HCT116 (cell line): Measurements from ENCODE around the gene CCDC182. TPM values are rescaled to one million over a fixed set of nuclear protein-coding genes. Genes with fewer than 3 reads are reported as not detected.

Experiments used
- ATAC-seq: fragments of 200-7000 bp; cut with Tn5 transposase; 2 replicates; pipeline ENCODE4 v1.9.1; 2020; ENCODE audit warnings: mild to moderate bottlenecking, moderate library complexity
- BruUV-seq: library from RNA; stranded (reverse); fragments of 400-500 nt; replicated peaks from 2 replicates; lab custom pipeline; 2021; lab: Mats Ljungman, UMichigan
- CTCF ChIA-PET: fragments of 300-600 bp; sonication (Branson Sonifier 250); formaldehyde crosslinking; loops from one replicate; lab custom pipeline; 2021; ENCODE audit warnings: antibody characterized with exemption; lab: Charles Lee
- POLR2A ChIA-PET: fragments of 300-600, 350-600 bp; sonication (Branson Sonifier 250); formaldehyde crosslinking; loops from one replicate; lab custom pipeline; 2021; ENCODE audit warnings: antibody characterized with exemption; lab: Charles Lee
- RAD21 ChIA-PET, 2 experiments: fragments of 300-600 bp; sonication (Branson Sonifier 250); formaldehyde crosslinking; loops; one replicate each; lab custom pipeline; 2023; ENCODE audit warnings: low total read pairs in 2 of 2; ENCODE audit not compliant: uncharacterized antibody in 2 of 2, unreplicated experiment in 2 of 2, low non-redundant PET in 1 of 2; lab: Charles Lee
- DNase-seq: peaks from one replicate; pipeline ENCODE4 v3.0.0-alpha.2; 2010; ENCODE audit warnings: low read depth, low spot score
- H2AFZ ChIP-seq: fragments of 200-600 bp; shearing (Covaris generic), sonication (generic); 2 replicates; pipeline ENCODE4 v1.6.1; 2017; ENCODE audit warnings: low read depth, mixed run types, mixed read lengths, antibody characterized with exemption, low read length; ENCODE audit not compliant: poor library complexity, severe bottlenecking
- H3K27ac ChIP-seq: 2 replicates; pipeline ENCODE4 v1.5.1; 2012; ENCODE audit warnings: low read depth, low read length
- H3K27me3 ChIP-seq: fragments of 200-600 bp; sonication (generic); 2 replicates; pipeline ENCODE4 v1.6.1; 2016; ENCODE audit warnings: mixed run types, low read length, mixed read lengths; ENCODE audit not compliant: insufficient read depth
- H3K36me3 ChIP-seq, 2 experiments: fragments of 200-500 bp in 1 of 2; fragments of 200-600 bp in 1 of 2; sonication (Bioruptor generic) in 1 of 2; sonication (generic) in 1 of 2; 2 replicates each; pipeline versions ENCODE4 v1.5.1 to v1.6.1; 2014 to 2016; ENCODE audit warnings: low read length in 2 of 2, inconsistent platforms in 1 of 2, mixed read lengths in 1 of 2, mixed run types in 1 of 2; ENCODE audit not compliant: insufficient read depth in 2 of 2, control insufficient read depth in 1 of 2
- H3K4me1 ChIP-seq, 2 experiments: fragments of 200-600 bp in 1 of 2; sonication (generic) in 1 of 2; 2 replicates each; pipeline versions ENCODE4 v1.5.1 to v1.6.1; 2012 to 2017; ENCODE audit warnings: low read length in 2 of 2, inconsistent platforms in 1 of 2, mild to moderate bottlenecking in 1 of 2, mixed read lengths in 1 of 2, mixed run types in 1 of 2, moderate library complexity in 1 of 2; ENCODE audit not compliant: insufficient read depth in 2 of 2, control insufficient read depth in 1 of 2
- H3K4me2 ChIP-seq: fragments of 200-600 bp; sonication (generic); 2 replicates; pipeline ENCODE4 v1.6.1; 2017; ENCODE audit warnings: mixed run types, low read length, mixed read lengths
- H3K4me3 ChIP-seq, 2 experiments: fragments of 200-600 bp in 1 of 2; sonication (generic) in 1 of 2; replicated peaks in 1 of 2; 2 replicates each; pipeline ENCODE4 v1.5.1; 2011 to 2016; ENCODE audit warnings: low read length in 2 of 2, control low read depth in 1 of 2, low read depth in 1 of 2, mild to moderate bottlenecking in 1 of 2, mixed read lengths in 1 of 2, mixed run types in 1 of 2
- H3K79me2 ChIP-seq: fragments of 200-600 bp; sonication (generic); 2 replicates; pipeline ENCODE4 v1.6.1; 2017; ENCODE audit warnings: mild to moderate bottlenecking, mixed run types, low read length, moderate library complexity, mixed read lengths; ENCODE audit not compliant: insufficient read depth
- H3K9ac ChIP-seq: fragments of 200-600 bp; sonication (generic); 2 replicates; pipeline ENCODE4 v1.6.1; 2016; ENCODE audit warnings: low read length, mixed read lengths
- H3K9me2 ChIP-seq: fragments of 200-600 bp; sonication (generic), shearing (Covaris generic); 2 replicates; pipeline ENCODE4 v1.6.1; 2017; ENCODE audit warnings: mixed run types, mild to moderate bottlenecking, moderate library complexity; ENCODE audit not compliant: insufficient read depth
- H3K9me3 ChIP-seq, 2 experiments: fragments of 200-500 bp in 1 of 2; fragments of 200-600 bp in 1 of 2; sonication (Bioruptor generic) in 1 of 2; sonication (generic) in 1 of 2; 2 replicates each; pipeline ENCODE4 v1.6.1; 2014 to 2017; ENCODE audit warnings: low read length in 2 of 2, mixed read lengths in 2 of 2, inconsistent platforms in 1 of 2, low read depth in 1 of 2, mild to moderate bottlenecking in 1 of 2, mixed run types in 1 of 2, moderate library complexity in 1 of 2; ENCODE audit not compliant: control insufficient read depth in 1 of 2, insufficient read depth in 1 of 2
- H4K20me1 ChIP-seq: fragments of 200-600 bp; sonication (generic), shearing (Covaris generic); 2 replicates; pipeline ENCODE4 v1.6.1; 2017; ENCODE audit warnings: mixed run types, mild to moderate bottlenecking, moderate library complexity; ENCODE audit not compliant: insufficient read depth
- CBX3 ChIP-seq: IDR thresholded peaks from 2 replicates; pipeline ENCODE4 v1.6.1; 2012; ENCODE audit warnings: low read depth
- CEBPB ChIP-seq: IDR thresholded peaks from 2 replicates; pipeline ENCODE4 v1.6.1; 2012; ENCODE audit warnings: low read depth
- ELF1 ChIP-seq: IDR thresholded peaks from 2 replicates; pipeline ENCODE4 v1.6.1; 2012; ENCODE audit warnings: low read depth, borderline replicate concordance
- EZH2 ChIP-seq: fragments of 200-600 bp; sonication (generic); IDR thresholded peaks from 2 replicates; pipeline ENCODE4 v1.6.1; 2017; ENCODE audit warnings: antibody characterized with exemption, mixed run types
- EZH2phosphoT487 ChIP-seq: fragments of 200-600 bp; IDR thresholded peaks from 2 replicates; pipeline ENCODE4 v1.6.1; 2018; ENCODE audit warnings: antibody characterized with exemption, borderline replicate concordance
- POLR2A ChIP-seq: IDR thresholded peaks from 2 replicates; pipeline ENCODE4 v1.7.0; 2011; ENCODE audit warnings: borderline replicate concordance; ENCODE audit not compliant: insufficient read depth, insufficient read length; ENCODE audit errors: extremely low read depth
- POLR2AphosphoS5 ChIP-seq: IDR thresholded peaks from 2 replicates; pipeline ENCODE4 v1.6.1; 2011; ENCODE audit warnings: mild to moderate bottlenecking, low read depth, low read length, moderate library complexity
- RAD21 ChIP-seq: IDR thresholded peaks from 2 replicates; pipeline ENCODE4 v1.6.1; 2012; ENCODE audit warnings: low read depth, mild to moderate bottlenecking
- SIN3A ChIP-seq: IDR thresholded peaks from 2 replicates; pipeline ENCODE4 v1.6.1; 2012; ENCODE audit warnings: low read depth
- SP1 ChIP-seq: IDR thresholded peaks from 2 replicates; pipeline ENCODE4 v1.6.1; 2012; ENCODE audit warnings: low read depth
- SRF ChIP-seq: IDR thresholded peaks from 2 replicates; pipeline ENCODE4 v1.6.1; 2012; ENCODE audit warnings: low read depth
- TCF7L2 ChIP-seq: IDR thresholded peaks from 2 replicates; pipeline ENCODE4 v1.7.0; 2011; ENCODE audit warnings: borderline replicate concordance, inconsistent platforms; ENCODE audit not compliant: insufficient read depth, insufficient read length; ENCODE audit errors: extremely low read depth
- YY1 ChIP-seq: IDR thresholded peaks from 2 replicates; pipeline ENCODE4 v1.6.1; 2011; ENCODE audit warnings: low read length, low read depth, moderate library complexity, mild to moderate bottlenecking; ENCODE audit not compliant: insufficient replicate concordance; ENCODE audit errors: extremely low read depth
- ZFX ChIP-seq: fragments of 450-650 bp; IDR thresholded peaks from 2 replicates; pipeline ENCODE4 v1.6.1; 2017
- ZNF274 ChIP-seq: fragments of 200-500 bp; sonication (Bioruptor generic); IDR thresholded peaks from 2 replicates; pipeline ENCODE4 v1.6.1; 2014; ENCODE audit warnings: mild to moderate bottlenecking, low read depth, low read length, inconsistent platforms
- intact Hi-C: fragments of 100-400 bp; cut with micrococcal nuclease; formaldehyde crosslinking; loops from 2 replicates; pipeline ENCODE4 v1.10.0; 2022
- total RNA-seq: library from RNA; stranded (reverse); gene quantifications from one replicate; pipeline ENCODE4 v1.2.1, GENCODE V29; 2021; ENCODE audit not compliant: unreplicated experiment
- TF ChIP-seq, protein P1 (sequence below): IDR thresholded peaks from 2 replicates; pipeline ENCODE4 v1.6.1; 2012; ENCODE audit warnings: low read depth
- TF ChIP-seq, protein P2 (sequence below): IDR thresholded peaks from 2 replicates; pipeline ENCODE4 v1.6.1; 2012
- TF ChIP-seq, protein P3 (sequence below), 3 experiments: fragments of 200-600 bp in 1 of 3; sonication (generic) in 1 of 3; IDR thresholded peaks in 2 of 3; conservative IDR thresholded peaks in 1 of 3; 2 replicates each; pipeline ENCODE4 v1.5.1; 2012 to 2017; ENCODE audit warnings: low read depth in 2 of 3, low read length in 2 of 3, antibody characterized with exemption in 1 of 3, borderline replicate concordance in 1 of 3, control low read depth in 1 of 3, mild to moderate bottlenecking in 1 of 3, mixed read lengths in 1 of 3, mixed run types in 1 of 3, moderate library complexity in 1 of 3; ENCODE audit not compliant: insufficient read depth in 1 of 3
- TF ChIP-seq, protein P4 (sequence below): IDR thresholded peaks from 2 replicates; pipeline ENCODE4 v1.6.1; 2011; ENCODE audit warnings: mild to moderate bottlenecking, low read length, moderate library complexity; ENCODE audit not compliant: insufficient replicate concordance; ENCODE audit errors: extremely low read depth
- TF ChIP-seq, protein P5 (sequence below): IDR thresholded peaks from 2 replicates; pipeline ENCODE4 v1.6.1; 2012

CCDC182 gene
- total RNA-seq, 1 experiment from 2014 or later: not detected

DNA sequence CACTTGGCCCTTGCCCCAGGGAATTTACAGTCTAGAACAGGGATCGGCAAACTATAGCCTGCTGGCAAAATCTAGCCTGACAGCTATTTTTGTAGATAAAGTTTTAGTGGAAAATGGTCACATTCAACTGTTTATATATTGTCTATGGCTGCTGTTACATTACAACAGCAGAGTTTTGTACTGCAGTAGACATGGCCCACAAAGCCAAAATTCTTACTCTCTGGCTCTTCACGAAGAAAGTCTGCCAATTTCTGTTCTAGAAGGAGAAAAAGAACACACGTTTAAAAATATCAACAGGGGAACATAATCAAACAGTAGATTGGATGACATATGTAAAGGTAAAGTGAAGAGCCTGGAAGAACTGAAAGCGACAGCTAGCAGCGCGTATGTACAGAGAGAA, 33.2 kb upstream of the CCDC182 start:
- Histone ChIP-seq H3K4me1 (peaks cover 4 to 7% of the 10 kb centered on the region in 2 experiments; a peak in 2 of 4 replicates), H3K9ac (no peak overlapping the region), H4K20me1 (no peaks in the 10 kb centered on the region), H3K27ac (no peak overlapping the region), H3K4me3 (no peak overlapping the region), H3K79me2 (no peaks in the 10 kb centered on the region), H2AFZ (no peak overlapping the region), H3K4me2 (no peak overlapping the region), H3K27me3 (peaks cover 39% of the 10 kb centered on the region), H3K9me3 (no peaks in the 10 kb centered on the region), H3K36me3 (no peaks in the 10 kb centered on the region), H3K9me2 (no peaks in the 10 kb centered on the region)
- BruUV-seq: no TSS peak
- ChIA-PET POLR2A (no interaction called here), RAD21 (no interaction called here), CTCF (no interaction called here)
- TF ChIP-seq POLR2A (no peak), SP1 (no peak), RAD21 (no peak), CEBPB (no peak), POLR2AphosphoS5 (no peak), TCF7L2 (no peak), ZNF274 (no peak), ZFX (no peak), YY1 (no peak), SRF (no peak), ELF1 (no peak), EZH2 (no peak), CBX3 (no peak), EZH2phosphoT487 (no peak), SIN3A (no peak)
- TF ChIP-seq, protein P1, sequence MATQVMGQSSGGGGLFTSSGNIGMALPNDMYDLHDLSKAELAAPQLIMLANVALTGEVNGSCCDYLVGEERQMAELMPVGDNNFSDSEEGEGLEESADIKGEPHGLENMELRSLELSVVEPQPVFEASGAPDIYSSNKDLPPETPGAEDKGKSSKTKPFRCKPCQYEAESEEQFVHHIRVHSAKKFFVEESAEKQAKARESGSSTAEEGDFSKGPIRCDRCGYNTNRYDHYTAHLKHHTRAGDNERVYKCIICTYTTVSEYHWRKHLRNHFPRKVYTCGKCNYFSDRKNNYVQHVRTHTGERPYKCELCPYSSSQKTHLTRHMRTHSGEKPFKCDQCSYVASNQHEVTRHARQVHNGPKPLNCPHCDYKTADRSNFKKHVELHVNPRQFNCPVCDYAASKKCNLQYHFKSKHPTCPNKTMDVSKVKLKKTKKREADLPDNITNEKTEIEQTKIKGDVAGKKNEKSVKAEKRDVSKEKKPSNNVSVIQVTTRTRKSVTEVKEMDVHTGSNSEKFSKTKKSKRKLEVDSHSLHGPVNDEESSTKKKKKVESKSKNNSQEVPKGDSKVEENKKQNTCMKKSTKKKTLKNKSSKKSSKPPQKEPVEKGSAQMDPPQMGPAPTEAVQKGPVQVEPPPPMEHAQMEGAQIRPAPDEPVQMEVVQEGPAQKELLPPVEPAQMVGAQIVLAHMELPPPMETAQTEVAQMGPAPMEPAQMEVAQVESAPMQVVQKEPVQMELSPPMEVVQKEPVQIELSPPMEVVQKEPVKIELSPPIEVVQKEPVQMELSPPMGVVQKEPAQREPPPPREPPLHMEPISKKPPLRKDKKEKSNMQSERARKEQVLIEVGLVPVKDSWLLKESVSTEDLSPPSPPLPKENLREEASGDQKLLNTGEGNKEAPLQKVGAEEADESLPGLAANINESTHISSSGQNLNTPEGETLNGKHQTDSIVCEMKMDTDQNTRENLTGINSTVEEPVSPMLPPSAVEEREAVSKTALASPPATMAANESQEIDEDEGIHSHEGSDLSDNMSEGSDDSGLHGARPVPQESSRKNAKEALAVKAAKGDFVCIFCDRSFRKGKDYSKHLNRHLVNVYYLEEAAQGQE: no peak
- TF ChIP-seq, protein P2, sequence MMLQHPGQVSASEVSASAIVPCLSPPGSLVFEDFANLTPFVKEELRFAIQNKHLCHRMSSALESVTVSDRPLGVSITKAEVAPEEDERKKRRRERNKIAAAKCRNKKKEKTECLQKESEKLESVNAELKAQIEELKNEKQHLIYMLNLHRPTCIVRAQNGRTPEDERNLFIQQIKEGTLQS: no peak
- TF ChIP-seq, protein P3, sequence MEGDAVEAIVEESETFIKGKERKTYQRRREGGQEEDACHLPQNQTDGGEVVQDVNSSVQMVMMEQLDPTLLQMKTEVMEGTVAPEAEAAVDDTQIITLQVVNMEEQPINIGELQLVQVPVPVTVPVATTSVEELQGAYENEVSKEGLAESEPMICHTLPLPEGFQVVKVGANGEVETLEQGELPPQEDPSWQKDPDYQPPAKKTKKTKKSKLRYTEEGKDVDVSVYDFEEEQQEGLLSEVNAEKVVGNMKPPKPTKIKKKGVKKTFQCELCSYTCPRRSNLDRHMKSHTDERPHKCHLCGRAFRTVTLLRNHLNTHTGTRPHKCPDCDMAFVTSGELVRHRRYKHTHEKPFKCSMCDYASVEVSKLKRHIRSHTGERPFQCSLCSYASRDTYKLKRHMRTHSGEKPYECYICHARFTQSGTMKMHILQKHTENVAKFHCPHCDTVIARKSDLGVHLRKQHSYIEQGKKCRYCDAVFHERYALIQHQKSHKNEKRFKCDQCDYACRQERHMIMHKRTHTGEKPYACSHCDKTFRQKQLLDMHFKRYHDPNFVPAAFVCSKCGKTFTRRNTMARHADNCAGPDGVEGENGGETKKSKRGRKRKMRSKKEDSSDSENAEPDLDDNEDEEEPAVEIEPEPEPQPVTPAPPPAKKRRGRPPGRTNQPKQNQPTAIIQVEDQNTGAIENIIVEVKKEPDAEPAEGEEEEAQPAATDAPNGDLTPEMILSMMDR (IDR thresholded peaks at IDR 0.05 in 2 of 3, conservative IDR thresholded peaks at IDR 0.05 in 1 of 3; ENCODE audit: borderline replicate concordance in 1 of 3, insufficient read depth in 1 of 3, low read depth in 2 of 3, low read length in 2 of 3): no peak
- TF ChIP-seq, protein P4, sequence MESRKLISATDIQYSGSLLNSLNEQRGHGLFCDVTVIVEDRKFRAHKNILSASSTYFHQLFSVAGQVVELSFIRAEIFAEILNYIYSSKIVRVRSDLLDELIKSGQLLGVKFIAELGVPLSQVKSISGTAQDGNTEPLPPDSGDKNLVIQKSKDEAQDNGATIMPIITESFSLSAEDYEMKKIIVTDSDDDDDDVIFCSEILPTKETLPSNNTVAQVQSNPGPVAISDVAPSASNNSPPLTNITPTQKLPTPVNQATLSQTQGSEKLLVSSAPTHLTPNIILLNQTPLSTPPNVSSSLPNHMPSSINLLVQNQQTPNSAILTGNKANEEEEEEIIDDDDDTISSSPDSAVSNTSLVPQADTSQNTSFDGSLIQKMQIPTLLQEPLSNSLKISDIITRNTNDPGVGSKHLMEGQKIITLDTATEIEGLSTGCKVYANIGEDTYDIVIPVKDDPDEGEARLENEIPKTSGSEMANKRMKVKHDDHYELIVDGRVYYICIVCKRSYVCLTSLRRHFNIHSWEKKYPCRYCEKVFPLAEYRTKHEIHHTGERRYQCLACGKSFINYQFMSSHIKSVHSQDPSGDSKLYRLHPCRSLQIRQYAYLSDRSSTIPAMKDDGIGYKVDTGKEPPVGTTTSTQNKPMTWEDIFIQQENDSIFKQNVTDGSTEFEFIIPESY: no peak
- TF ChIP-seq, protein P5, sequence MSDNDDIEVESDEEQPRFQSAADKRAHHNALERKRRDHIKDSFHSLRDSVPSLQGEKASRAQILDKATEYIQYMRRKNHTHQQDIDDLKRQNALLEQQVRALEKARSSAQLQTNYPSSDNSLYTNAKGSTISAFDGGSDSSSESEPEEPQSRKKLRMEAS: no peak
- ATAC-seq (no peak), DNase-seq (no peak)
- intact Hi-C loops: no loop called here
